BJ (cell line): ENCODE results near the gene BUD31. TPM values are rescaled to one million over a fixed set of nuclear protein-coding genes. Genes with fewer than 3 reads are reported as not detected.
A peak's percentile ranks its signal among the peaks of the same experiment; 100 is the strongest.

Experiments
- CTCF ChIA-PET: fragments of 350-600 bp; formaldehyde crosslinking; extraction: SDS; loops from one replicate; lab custom pipeline; 2021; ENCODE audit warnings: antibody characterized with exemption, inconsistent platforms; lab: Yijun Ruan, JAX
- POLR2A ChIA-PET: fragments of 300-600 bp; sonication (Branson Sonifier 250); formaldehyde crosslinking; extraction: SDS; loops from one replicate; lab custom pipeline; 2021; ENCODE audit warnings: antibody characterized with exemption; lab: Charles Lee
- DNase-seq: peaks from one replicate; pipeline ENCODE4 v3.0.0-alpha.2; 2011; ENCODE audit warnings: low read depth
- H3K27me3 ChIP-seq: 2 replicates; pipeline ENCODE4 v1.6.0; 2011; ENCODE audit warnings: low read length; ENCODE audit not compliant: control insufficient read depth, insufficient read depth
- H3K36me3 ChIP-seq: 2 replicates; pipeline ENCODE4 v1.5.1; 2011; ENCODE audit warnings: low read length; ENCODE audit not compliant: control insufficient read depth, insufficient read depth
- H3K4me3 ChIP-seq: 2 replicates; pipeline ENCODE4 v1.5.1; 2011; ENCODE audit warnings: low read depth, mild to moderate bottlenecking, control low read depth, low read length
- CTCF ChIP-seq: IDR thresholded peaks from 2 replicates; pipeline ENCODE4 v1.5.1; 2011; ENCODE audit warnings: low read depth, mild to moderate bottlenecking, control low read depth, inconsistent platforms, low read length, moderate library complexity; ENCODE audit not compliant: insufficient read depth
- polyA minus RNA-seq: library from RNA; depleted of rRNA, polyadenylated mRNA; stranded (reverse); fragments of >200 nt; gene quantifications from 2 replicates; pipeline ENCODE4 v1.2.3, GENCODE V29; 2011; rRNA and poly(A)+ RNA removed
- polyA plus RNA-seq: library from polyadenylated mRNA; depleted of rRNA; stranded (reverse); fragments of >200 nt; gene quantifications from 2 replicates; pipeline ENCODE4 v1.2.3, GENCODE V29; 2011; rRNA removed

Gene BUD31
- polyA plus RNA-seq (85.2 and 92.9 TPM in 2 replicates), polyA minus RNA-seq (29.1 and 34.1 TPM in 2 replicates)

- ChIA-PET POLR2A (interaction anchor here (0.6 to 1.0 kb wide), 3 partner anchors 30 to 692 kb away, joined by 3 read pairs; partner anchors contain the start of genes MCM7 and PTCD1), CTCF (interaction anchor here (0.5 to 1.4 kb wide), 7 partner anchors 10 to 676 kb away, joined by 3 to 6 read pairs (median 3); no protein-coding TSS in a partner anchor)
Measured at GRCh38 chr7:99408379-99409191, at the start of gene BUD31, which contains the start of gene PDAP1. Gene BUD31 (plus strand): TSS chr7:99408969. CDS start chr7:99411093, 2,124 bp downstream. Gene PDAP1 (minus strand): TSS chr7:99408597. CDS start chr7:99408548, 49 bp downstream.

GRCh38 chr7:99359465-99360154, 49.2 kb upstream of the BUD31 start:
- Histone ChIP-seq H3K27me3 (no peaks in the 10 kb centered on the region), H3K36me3 (peaks cover 21% of the 10 kb centered on the region), H3K4me3 (no peak overlapping the region)
- POLR2A ChIA-PET, result no interaction called here
- CTCF ChIA-PET, result interaction anchor here (0.6 to 1.5 kb wide), 2 partner anchors 58 to 239 kb away, joined by 3 to 4 read pairs; no protein-coding TSS in a partner anchor
- no peak for DNase-seq
- TF ChIP-seq CTCF, result no peak

More at GRCh38 chr7:99408379-99409191, at the start of gene BUD31, which contains the start of gene PDAP1:
- peaks cover 18% of the 10 kb centered on the region for H3K36me3 ChIP-seq
- H3K4me3 ChIP-seq, result peak within 1 kb of the TSS; percentile 67
- no peaks in the 10 kb centered on the region for H3K27me3 ChIP-seq
- peak; percentile 14; the same call in 1 of the 2 replicates for TF ChIP-seq CTCF
- DNase-seq, result peak; percentile 70

GRCh38 chr7:99362801-99363200, 46.0 kb upstream of the BUD31 start:
- Histone ChIP-seq H3K4me3 (no peak overlapping the region), H3K36me3 (peaks cover 33% of the 10 kb centered on the region), H3K27me3 (no peaks in the 10 kb centered on the region)
- ChIA-PET CTCF (interaction anchor here (0.9 to 1.3 kb wide), 5 partner anchors 13 to 53 kb away, joined by 3 to 4 read pairs (median 3); no protein-coding TSS in a partner anchor), POLR2A (no interaction called here)
- DNase-seq, result peak; percentile 87
- TF ChIP-seq CTCF, result no peak

GRCh38 chr7:99363286-99363685, 45.5 kb upstream of the BUD31 start:
- Histone ChIP-seq H3K36me3 (peaks cover 31% of the 10 kb centered on the region), H3K4me3 (no peak overlapping the region), H3K27me3 (no peaks in the 10 kb centered on the region)
- DNase-seq, result no peak
- TF ChIP-seq CTCF, result no peak
- ChIA-PET POLR2A (no interaction called here), CTCF (interaction anchor here (1.2 to 1.3 kb wide), 2 partner anchors 24 to 53 kb away, joined by 3 to 4 read pairs; no protein-coding TSS in a partner anchor)
